Renal pelvis (tissue), 4 donors: ENCODE measurements around the gene YPEL3. TPM values are rescaled to one million over a fixed set of nuclear protein-coding genes. Genes with fewer than 3 reads are reported as not detected.

Experiments used
- DNase-seq: peaks from one replicate; pipeline ENCODE4 v3.0.0-alpha.2; 2013
- polyA plus RNA-seq, 3 donors: library from polyadenylated mRNA; unstranded; fragments of 120-200 nt; gene quantifications; one replicate each; pipeline ENCODE4 v1.2.1, GENCODE V29; 2013; ENCODE audit not compliant: insufficient read length in 3 of 3

The YPEL3 gene
- polyA plus RNA-seq, 3 donors: 58.6 to 70.9 (median 60.8) TPM

- DNase-seq: no peak
Measured at GRCh38 chr16:30054959-30055553, 41.0 kb downstream of the YPEL3 start.

- no peak for DNase-seq
Measured at GRCh38 chr16:30054451-30054850, 41.6 kb downstream of the YPEL3 start.

- peak; percentile 50 for DNase-seq
Measured at GRCh38 chr16:30053376-30054015, 42.5 kb downstream of the YPEL3 start.

GRCh38 chr16:30052671-30053372 lies 43.2 kb downstream of the YPEL3 start:
- DNase-seq: peak; percentile 91

GRCh38 chr16:30051518-30051917 lies 44.5 kb downstream of the YPEL3 start:
- DNase-seq: no peak

- DNase-seq: no peak
Measured at GRCh38 chr16:30049871-30050270, 46.1 kb downstream of the YPEL3 start.

GRCh38 chr16:30046588-30046987 lies 49.4 kb downstream of the YPEL3 start:
- no peak for DNase-seq

GRCh38 chr16:30046178-30046577 lies 49.8 kb downstream of the YPEL3 start:
- DNase-seq: no peak

Other genes with a start within 250 kb of the YPEL3 start
- gene CDIPT, start 233.0 kb downstream of the YPEL3 start, polyA plus RNA-seq: 100 to 1,000 TPM; 111 to 120 (median 117) TPM
- gene SEZ6L2, start 196.7 kb downstream of the YPEL3 start, polyA plus RNA-seq: 10 to 100 TPM; 10.1 to 13.6 (median 11.7) TPM
- 1 to 10 TPM in 2 of 3 donors, under 1 TPM in 1; 0.95 to 1.4 (median 1.0) TPM for gene ASPHD1, start 195.7 kb downstream of the YPEL3 start, polyA plus RNA-seq
- gene KCTD13, start 170.0 kb downstream of the YPEL3 start, polyA plus RNA-seq: 10 to 100 TPM; 14.8 to 30.9 (median 29.4) TPM
- gene TMEM219, start 134.1 kb downstream of the YPEL3 start, polyA plus RNA-seq: 100 to 1,000 TPM; 106 to 123 (median 113) TPM
- gene TAOK2, start 122.3 kb downstream of the YPEL3 start, polyA plus RNA-seq: 10 to 100 TPM; 51.0 to 56.5 (median 53.1) TPM
- gene HIRIP3, start 100.6 kb downstream of the YPEL3 start, polyA plus RNA-seq: 10 to 100 TPM; 19.9 to 22.2 (median 20.7) TPM
- 10 to 100 TPM; 52.3 to 64.9 (median 56.6) TPM for gene INO80E, start 100.0 kb downstream of the YPEL3 start, polyA plus RNA-seq
- gene DOC2A, start 85.2 kb downstream of the YPEL3 start, polyA plus RNA-seq: 1 to 10 TPM; 2.9 to 4.9 (median 4.6) TPM
- gene C16orf92, start 73.0 kb downstream of the YPEL3 start, polyA plus RNA-seq: not detected
- 1 to 10 TPM; 1.2 to 1.7 (median 1.2) TPM for gene TLCD3B, start 64.9 kb downstream of the YPEL3 start, polyA plus RNA-seq
- gene ALDOA, start 30.5 kb downstream of the YPEL3 start, polyA plus RNA-seq: 100 to 1,000 TPM; 525 to 600 (median 593) TPM
- gene PPP4C, start 20.2 kb downstream of the YPEL3 start, polyA plus RNA-seq: 100 to 1,000 TPM in 2 of 3 donors, 10 to 100 TPM in 1; 99.4 to 116 (median 109) TPM
- 1 to 10 TPM; 1.5 to 1.9 (median 1.7) TPM for gene TBX6, start 4.3 kb downstream of the YPEL3 start, polyA plus RNA-seq
- 10 to 100 TPM; 11.3 to 13.6 (median 13.0) TPM for gene GDPD3, start 17.3 kb upstream of the YPEL3 start, polyA plus RNA-seq
- 10 to 100 TPM; 84.3 to 88.5 (median 85.4) TPM for gene MAPK3, start 27.0 kb upstream of the YPEL3 start, polyA plus RNA-seq
- gene CORO1A, start 87.4 kb upstream of the YPEL3 start, polyA plus RNA-seq: 10 to 100 TPM in 1 of 3 donors, 1 to 10 TPM in 2; 9.2 to 15.1 (median 9.8) TPM
- 10 to 100 TPM; 32.5 to 43.1 (median 37.9) TPM for gene BOLA2B, start 97.5 kb upstream of the YPEL3 start, polyA plus RNA-seq
- gene SLX1A, start 97.7 kb upstream of the YPEL3 start, polyA plus RNA-seq: 10 to 100 TPM; 24.9 to 39.9 (median 35.5) TPM
- 10 to 100 TPM; 10.6 to 25.3 (median 16.6) TPM for gene SULT1A3, start 103.0 kb upstream of the YPEL3 start, polyA plus RNA-seq
- gene NPIPB13, start 152.3 kb upstream of the YPEL3 start, polyA plus RNA-seq: 10 to 100 TPM in 2 of 3 donors, 1 to 10 TPM in 1; 3.4 to 37.4 (median 29.1) TPM